Amygdala (tissue), 56 donors: ENCODE measurements around the gene MZF1.

Experiments
- DNase-seq, 56 donors: peaks; one replicate each; lab custom pipeline; 2025; lab: John Stamatoyannopoulos, UW

The MZF1 gene

GRCh38 chr19:58556622-58557220 is 16.4 kb downstream of the MZF1 start:
- no peak for DNase-seq

DNA sequence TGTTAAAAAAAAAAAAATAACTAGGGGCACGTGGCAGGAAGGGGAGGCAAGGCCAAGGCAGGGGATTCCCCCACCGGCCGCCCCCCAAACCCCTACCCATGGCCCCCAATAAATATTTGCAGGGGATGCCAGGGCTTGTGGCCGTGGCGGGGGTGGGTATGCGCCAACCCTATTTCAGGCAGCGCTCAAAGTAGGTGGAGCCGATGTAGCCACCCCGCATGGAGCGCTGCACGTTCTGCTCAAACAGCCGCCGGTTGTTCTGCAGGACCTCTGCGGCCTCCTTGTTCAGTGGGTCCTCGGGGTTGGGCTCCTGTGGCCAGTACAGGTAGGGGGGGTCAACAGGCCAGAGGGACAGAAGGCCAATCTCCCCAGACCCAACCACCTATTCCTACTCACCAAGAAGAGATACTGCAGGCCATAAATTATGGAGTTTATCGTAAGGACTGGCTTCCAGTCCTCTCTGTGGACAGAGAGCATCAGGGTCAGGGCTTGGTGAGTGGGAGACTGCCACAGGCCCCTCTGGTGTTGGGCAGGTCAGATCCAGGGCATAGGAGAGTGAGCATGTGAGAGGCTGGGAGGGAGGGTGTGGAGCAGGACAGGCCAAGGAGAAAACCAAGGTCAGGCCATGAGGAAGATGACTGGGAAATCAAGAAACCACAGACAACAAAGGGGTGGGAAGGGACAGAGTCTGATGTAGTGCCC is 17.1 kb downstream of the MZF1 start:
- DNase-seq = no peak

GRCh38 chr19:58555369-58555885 is 17.7 kb downstream of the MZF1 start:
- DNase-seq = no peak

DNA sequence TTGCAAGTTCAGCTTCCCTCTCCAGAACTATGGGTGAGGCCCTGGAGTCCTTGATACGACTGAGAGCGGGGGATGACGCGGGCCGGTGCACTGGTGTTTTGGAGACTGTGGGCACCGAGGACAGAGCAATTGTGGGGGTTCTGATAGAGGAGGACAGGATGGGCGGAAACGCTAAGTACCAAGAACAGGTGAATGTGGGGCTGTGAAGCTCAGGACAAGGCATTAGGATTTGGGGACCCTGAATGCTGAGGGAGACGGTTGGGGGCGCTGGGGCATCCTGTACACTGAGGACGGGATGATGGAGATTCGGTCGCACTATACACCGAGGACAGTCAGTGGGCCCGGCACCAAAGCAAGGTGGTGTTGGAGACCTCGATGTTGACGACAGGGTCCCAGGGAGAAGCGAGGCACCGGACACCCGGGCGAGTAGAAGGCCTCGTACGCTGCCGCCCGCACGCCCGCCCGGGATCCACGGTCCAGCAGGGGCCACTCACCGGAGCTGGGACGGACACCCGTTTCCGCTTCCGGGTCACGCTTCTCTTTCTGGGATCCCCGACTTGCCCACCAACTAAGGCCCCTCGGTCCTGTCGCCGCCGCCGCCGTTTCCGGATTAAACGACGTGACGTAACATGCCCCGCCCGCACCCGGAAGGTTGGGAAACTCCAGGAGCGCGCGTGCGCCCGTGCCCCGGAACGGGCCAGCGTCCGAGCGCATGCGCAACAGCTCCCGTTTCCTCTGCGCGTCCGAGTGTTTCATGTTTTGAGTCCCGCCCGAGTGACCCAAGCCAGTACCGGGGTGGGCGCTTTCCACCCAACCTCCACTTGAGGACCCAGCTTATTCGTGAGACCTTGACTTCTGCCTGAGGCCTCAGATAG is 18.4 kb downstream of the MZF1 start, which contains the start of gene CHMP2A:
Gene CHMP2A (minus strand): TSS at position 612 of the 875 bp plus-strand sequence. CDS start 893 bp downstream, outside the sequence.
- no peak for DNase-seq

- DNase-seq = no peak
Observed at GRCh38 chr19:58553799-58554493, 19.2 kb downstream of the MZF1 start.

- no peak for DNase-seq
Observed at GRCh38 chr19:58552655-58553054, 20.5 kb downstream of the MZF1 start.

DNA sequence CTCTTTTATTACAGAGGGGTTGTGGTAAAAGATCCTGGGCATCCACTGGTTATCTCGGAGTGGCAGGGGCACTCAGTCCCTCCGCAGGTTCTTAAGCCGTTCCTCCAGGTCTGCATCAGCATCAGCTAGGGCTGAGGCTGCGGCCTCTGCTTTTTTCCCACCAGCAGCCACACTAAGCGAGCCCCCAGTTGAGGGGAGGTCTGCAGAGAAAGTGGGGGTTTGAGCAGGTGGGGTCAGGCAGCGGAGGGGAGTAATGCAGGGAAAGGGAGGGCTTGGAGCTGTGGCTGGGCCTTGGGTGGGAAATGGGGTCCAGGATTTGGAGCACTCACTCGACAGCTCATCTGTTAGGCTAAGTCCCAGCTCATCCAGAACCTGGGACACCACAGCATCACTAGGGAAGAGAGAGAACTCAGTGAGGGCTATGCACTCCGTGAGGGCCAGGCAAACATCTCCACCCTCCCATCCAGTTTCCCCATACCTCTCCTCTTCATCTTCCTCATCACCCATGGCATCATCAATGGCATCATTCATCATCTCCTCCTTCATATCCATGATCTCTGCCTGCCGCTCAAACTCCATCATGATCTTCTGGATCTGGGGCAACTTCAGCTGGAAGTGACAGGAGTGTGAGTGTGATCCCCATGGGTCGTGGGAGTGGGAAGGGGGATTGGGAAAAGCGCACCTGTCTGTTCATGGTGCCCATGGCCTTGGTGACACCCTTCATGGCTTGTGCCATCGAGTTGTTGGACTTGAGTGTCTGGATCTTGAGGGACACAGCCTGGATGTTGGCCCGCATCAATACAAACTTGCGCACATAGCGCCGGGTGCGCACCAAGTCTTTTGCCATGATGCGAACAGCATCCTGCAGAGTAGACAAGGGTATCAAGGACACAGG is 21.3 kb downstream of the MZF1 start:
- no peak for DNase-seq

- DNase-seq = no peak
Observed at GRCh38 chr19:58551123-58551497, 22.0 kb downstream of the MZF1 start.

DNA sequence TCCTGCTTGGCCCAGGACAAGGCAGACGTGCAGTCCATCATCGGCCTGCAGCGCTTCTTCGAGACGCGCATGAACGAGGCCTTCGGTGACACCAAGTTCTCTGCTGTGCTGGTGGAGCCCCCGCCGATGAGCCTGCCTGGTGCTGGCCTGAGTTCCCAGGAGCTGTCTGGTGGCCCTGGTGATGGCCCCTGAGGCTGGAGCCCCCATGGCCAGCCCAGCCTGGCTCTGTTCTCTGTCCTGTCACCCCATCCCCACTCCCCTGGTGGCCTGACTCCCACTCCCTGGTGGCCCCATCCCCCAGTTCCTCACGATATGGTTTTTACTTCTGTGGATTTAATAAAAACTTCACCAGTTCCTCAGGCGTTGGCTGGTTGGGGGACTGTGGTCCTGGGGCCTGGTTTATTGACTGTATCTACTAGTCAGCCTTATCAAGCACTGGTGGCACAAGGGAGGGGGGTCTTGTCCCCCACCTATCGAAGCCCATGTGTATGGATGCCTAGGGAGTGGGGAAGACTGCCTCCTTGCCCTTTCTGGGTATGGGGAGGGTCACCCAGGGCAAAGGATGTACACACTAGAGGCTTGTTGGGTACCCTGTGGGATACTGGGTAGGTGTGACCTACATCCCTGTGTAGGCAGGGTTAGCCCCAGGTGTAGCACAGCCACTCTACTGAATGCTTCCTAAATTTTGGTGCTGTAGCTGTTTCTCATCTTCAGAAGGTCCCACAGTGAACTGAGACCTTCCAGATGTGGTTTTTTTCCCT is 22.6 kb downstream of the MZF1 start:
- no peak for DNase-seq

- DNase-seq = no peak
Observed at GRCh38 chr19:58549664-58550361, 23.3 kb downstream of the MZF1 start.

DNA sequence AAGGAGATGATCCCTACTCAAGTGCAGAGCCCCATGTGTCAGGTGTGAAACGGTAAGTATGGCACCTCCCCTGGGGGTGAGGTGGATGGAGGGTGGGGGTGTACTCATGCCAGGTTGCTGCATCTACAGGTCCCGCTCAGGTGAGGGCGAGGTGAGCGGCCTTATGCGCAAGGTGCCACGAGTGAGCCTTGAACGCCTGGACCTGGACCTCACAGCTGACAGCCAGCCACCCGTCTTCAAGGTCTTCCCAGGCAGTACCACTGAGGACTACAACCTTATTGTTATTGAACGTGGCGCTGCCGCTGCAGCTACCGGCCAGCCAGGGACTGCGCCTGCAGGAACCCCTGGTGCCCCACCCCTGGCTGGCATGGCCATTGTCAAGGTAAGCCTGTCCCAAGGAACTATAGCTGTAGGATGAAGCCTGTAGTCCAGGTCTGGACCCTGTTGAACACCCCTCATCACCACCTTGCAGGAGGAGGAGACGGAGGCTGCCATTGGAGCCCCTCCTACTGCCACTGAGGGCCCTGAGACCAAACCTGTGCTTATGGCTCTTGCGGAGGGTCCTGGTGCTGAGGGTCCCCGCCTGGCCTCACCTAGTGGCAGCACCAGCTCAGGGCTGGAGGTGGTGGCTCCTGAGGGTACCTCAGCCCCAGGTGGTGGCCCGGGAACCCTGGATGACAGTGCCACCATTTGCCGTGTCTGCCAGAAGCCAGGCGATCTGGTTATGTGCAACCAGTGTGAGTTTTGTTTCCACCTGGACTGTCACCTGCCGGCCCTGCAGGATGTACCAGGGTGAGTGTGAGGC is 24.1 kb downstream of the MZF1 start:
- no peak for DNase-seq

- no peak for DNase-seq
Observed at GRCh38 chr19:58547323-58548312, 25.5 kb downstream of the MZF1 start.

GRCh38 chr19:58546019-58546530 is 27.1 kb downstream of the MZF1 start:
- no peak for DNase-seq

DNA sequence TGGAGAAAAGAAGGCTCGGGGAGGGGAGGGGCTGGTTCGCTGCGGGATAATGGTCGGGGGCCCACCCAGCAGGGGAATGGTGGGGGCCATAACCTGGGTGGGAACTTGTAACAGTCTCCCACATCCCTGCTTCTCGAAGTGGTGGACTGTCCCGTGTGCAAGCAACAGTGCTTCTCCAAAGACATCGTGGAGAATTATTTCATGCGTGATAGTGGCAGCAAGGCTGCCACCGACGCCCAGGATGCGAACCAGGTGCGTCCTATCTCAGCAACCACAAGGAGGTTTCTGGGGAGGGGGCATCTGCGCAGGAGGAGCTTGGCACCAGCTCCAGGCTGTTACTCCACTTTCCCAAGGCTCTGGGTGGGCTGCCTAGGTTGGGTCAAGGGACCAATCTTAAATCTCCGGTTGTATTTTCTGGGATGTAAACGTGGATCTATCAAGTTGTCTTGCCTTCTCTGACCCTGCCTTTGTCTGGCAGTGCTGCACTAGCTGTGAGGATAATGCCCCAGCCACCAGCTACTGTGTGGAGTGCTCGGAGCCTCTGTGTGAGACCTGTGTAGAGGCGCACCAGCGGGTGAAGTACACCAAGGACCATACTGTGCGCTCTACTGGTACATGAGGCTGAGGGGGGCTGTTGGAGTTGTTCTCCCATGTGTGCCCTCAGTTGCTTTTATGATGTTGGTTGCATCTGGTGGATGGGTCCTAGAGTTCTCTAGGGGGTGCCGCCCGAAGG is 27.7 kb downstream of the MZF1 start:
- no peak for DNase-seq
